GM21360 (cell line): Measurements from ENCODE around the gene MS4A12.
A peak's percentile ranks its signal among the peaks of the same experiment; 100 is the strongest.
"Not testable (repeated sequence)": the region's sequence is repeated elsewhere in the genome, so short reads cannot be mapped to it uniquely, and the experiment has no call there.

Experiments
- ATAC-seq: cut with Tn5 transposase; IDR thresholded peaks from one replicate; pipeline ENCODE4 v1.9.1; 2021; ENCODE audit warnings: mild to moderate bottlenecking, moderate library complexity; ENCODE audit not compliant: unreplicated experiment

MS4A12 gene

GRCh38 chr11:60511393-60511792, 18.8 kb downstream of the MS4A12 start:
- no peak for ATAC-seq

- ATAC-seq, result no peak
These were observed 20.2 kb downstream of the MS4A12 start for GRCh38 chr11:60512651-60513225.

GRCh38 chr11:60513496-60514460, 21.2 kb downstream of the MS4A12 start:
- no peak for ATAC-seq

- no peak for ATAC-seq
These were observed 22.7 kb downstream of the MS4A12 start, which contains the start of gene MS4A13 for GRCh38 chr11:60515144-60515855. MS4A13 (plus strand) TSS chr11:60515392; CDS start chr11:60518084, 2,692 bp downstream.

GRCh38 chr11:60528465-60528864, 35.9 kb downstream of the MS4A12 start:
- ATAC-seq, result peak; percentile 34

- ATAC-seq, result peak; percentile 84
These were observed 36.4 kb downstream of the MS4A12 start for GRCh38 chr11:60528934-60529333.

GRCh38 chr11:60530454-60531100, 38.0 kb downstream of the MS4A12 start:
- no peak for ATAC-seq

GRCh38 chr11:60532383-60532782, 39.8 kb downstream of the MS4A12 start:
- ATAC-seq, result not testable (repeated sequence)

- ATAC-seq, result not testable (repeated sequence)
These were observed 46.0 kb downstream of the MS4A12 start for GRCh38 chr11:60538627-60539026.

GRCh38 chr11:60544077-60544476, 51.5 kb downstream of the MS4A12 start:
- ATAC-seq, result no peak
